RWPE2 (cell line): Measurements from ENCODE around the gene CACNG3.

Experiments
- ATAC-seq: fragments of 200-7000 bp; cut with Tn5 transposase; 3 replicates; pipeline ENCODE4 v1.9.1; 2021; ENCODE audit warnings: low read depth
- DNase-seq: peaks from one replicate; pipeline ENCODE4 v3.0.0-alpha.2; 2020; ENCODE audit warnings: low spot score
- H3K27ac ChIP-seq: fragments of 450-650 bp; 2 replicates; pipeline ENCODE4 v1.5.1; 2017; ENCODE audit warnings: mild to moderate bottlenecking; ENCODE audit not compliant: poor library complexity, severe bottlenecking
- H3K27me3 ChIP-seq: fragments of 250-450 bp; sonication (Bioruptor Pico); 2 replicates; pipeline ENCODE4 v1.5.1; 2021; ENCODE audit warnings: mild to moderate bottlenecking, moderate library complexity; ENCODE audit not compliant: insufficient read depth, poor library complexity, severe bottlenecking
- H3K36me3 ChIP-seq: fragments of 250-450 bp; sonication (Bioruptor Pico); 2 replicates; pipeline ENCODE4 v1.5.1; 2020; ENCODE audit warnings: low read depth, mild to moderate bottlenecking, moderate library complexity
- H3K4me1 ChIP-seq: fragments of 250-450 bp; sonication (Bioruptor Pico); 2 replicates; pipeline ENCODE4 v1.5.1; 2021; ENCODE audit warnings: mild to moderate bottlenecking, moderate library complexity; ENCODE audit not compliant: insufficient read depth, poor library complexity, severe bottlenecking
- H3K4me3 ChIP-seq: fragments of 250-450 bp; sonication (Bioruptor Pico); 2 replicates; pipeline ENCODE4 v1.5.1; 2021; ENCODE audit warnings: mild to moderate bottlenecking, moderate library complexity; ENCODE audit not compliant: severe bottlenecking
- H3K9me3 ChIP-seq: fragments of 250-450 bp; sonication (Bioruptor Pico); 2 replicates; pipeline ENCODE4 v1.5.1; 2021; ENCODE audit warnings: mild to moderate bottlenecking, moderate library complexity; ENCODE audit not compliant: severe bottlenecking
- TF ChIP-seq, protein P1 (sequence below): fragments of 450-650 bp; IDR thresholded peaks from one replicate; pipeline ENCODE4 v1.5.1; 2017; ENCODE audit warnings: mild to moderate bottlenecking, moderate library complexity; ENCODE audit not compliant: poor library complexity, severe bottlenecking

CACNG3 gene

GRCh38 chr16:24273508-24274182, 17.5 kb downstream of the CACNG3 start:
- H3K27me3 ChIP-seq: no peaks in the 10 kb centered on the region
- H3K27ac ChIP-seq: peak overlapping the region; percentile 13
- peak; percentile 74 for ATAC-seq
- H3K36me3 ChIP-seq: no peaks in the 10 kb centered on the region
- DNase-seq: no peak
- TF ChIP-seq, protein P1, sequence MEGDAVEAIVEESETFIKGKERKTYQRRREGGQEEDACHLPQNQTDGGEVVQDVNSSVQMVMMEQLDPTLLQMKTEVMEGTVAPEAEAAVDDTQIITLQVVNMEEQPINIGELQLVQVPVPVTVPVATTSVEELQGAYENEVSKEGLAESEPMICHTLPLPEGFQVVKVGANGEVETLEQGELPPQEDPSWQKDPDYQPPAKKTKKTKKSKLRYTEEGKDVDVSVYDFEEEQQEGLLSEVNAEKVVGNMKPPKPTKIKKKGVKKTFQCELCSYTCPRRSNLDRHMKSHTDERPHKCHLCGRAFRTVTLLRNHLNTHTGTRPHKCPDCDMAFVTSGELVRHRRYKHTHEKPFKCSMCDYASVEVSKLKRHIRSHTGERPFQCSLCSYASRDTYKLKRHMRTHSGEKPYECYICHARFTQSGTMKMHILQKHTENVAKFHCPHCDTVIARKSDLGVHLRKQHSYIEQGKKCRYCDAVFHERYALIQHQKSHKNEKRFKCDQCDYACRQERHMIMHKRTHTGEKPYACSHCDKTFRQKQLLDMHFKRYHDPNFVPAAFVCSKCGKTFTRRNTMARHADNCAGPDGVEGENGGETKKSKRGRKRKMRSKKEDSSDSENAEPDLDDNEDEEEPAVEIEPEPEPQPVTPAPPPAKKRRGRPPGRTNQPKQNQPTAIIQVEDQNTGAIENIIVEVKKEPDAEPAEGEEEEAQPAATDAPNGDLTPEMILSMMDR: no peak
- H3K4me1 ChIP-seq: no peaks in the 10 kb centered on the region
- no peaks in the 10 kb centered on the region for H3K9me3 ChIP-seq
- no peak overlapping the region for H3K4me3 ChIP-seq

- no peaks in the 10 kb centered on the region for H3K9me3 ChIP-seq
- no peak overlapping the region for H3K4me3 ChIP-seq
- H3K36me3 ChIP-seq: no peaks in the 10 kb centered on the region
- TF ChIP-seq, protein P1: no peak
- no peaks in the 10 kb centered on the region for H3K4me1 ChIP-seq
- no peaks in the 10 kb centered on the region for H3K27me3 ChIP-seq
- no peak overlapping the region for H3K27ac ChIP-seq
- DNase-seq: no peak
- ATAC-seq: no peak
Observed at GRCh38 chr16:24275413-24275812, 19.3 kb downstream of the CACNG3 start.

GRCh38 chr16:24279982-24280515, 23.9 kb downstream of the CACNG3 start:
- DNase-seq: no peak
- H3K4me1 ChIP-seq: no peaks in the 10 kb centered on the region

GRCh38 chr16:24281466-24281865, 25.3 kb downstream of the CACNG3 start:
- Histone ChIP-seq H3K27ac (no peak overlapping the region), H3K4me3 (no peak overlapping the region), H3K9me3 (no peaks in the 10 kb centered on the region), H3K27me3 (peaks cover 13% of the 10 kb centered on the region), H3K4me1 (no peaks in the 10 kb centered on the region), H3K36me3 (no peaks in the 10 kb centered on the region)
- DNase-seq (no peak), ATAC-seq (no peak)
- TF ChIP-seq, protein P1: no peak

More at GRCh38 chr16:24279982-24280515, 23.9 kb downstream of the CACNG3 start:
- Histone ChIP-seq H3K36me3 (no peaks in the 10 kb centered on the region), H3K27ac (no peak overlapping the region), H3K27me3 (peaks cover 13% of the 10 kb centered on the region), H3K4me3 (no peak overlapping the region), H3K9me3 (no peaks in the 10 kb centered on the region)
- TF ChIP-seq, protein P1: no peak
- no peak for ATAC-seq

GRCh38 chr16:24282141-24282540, 26.0 kb downstream of the CACNG3 start:
- H3K27ac ChIP-seq: no peak overlapping the region
- H3K4me3 ChIP-seq: no peak overlapping the region
- no peaks in the 10 kb centered on the region for H3K9me3 ChIP-seq
- H3K36me3 ChIP-seq: no peaks in the 10 kb centered on the region
- DNase-seq (no peak), ATAC-seq (no peak)
- TF ChIP-seq, protein P1: no peak
- H3K4me1 ChIP-seq: no peaks in the 10 kb centered on the region
- H3K27me3 ChIP-seq: peaks cover 13% of the 10 kb centered on the region
